Natural killer cell (primary cell): ENCODE results near the gene CRB3. TPM values are rescaled to one million over a fixed set of nuclear protein-coding genes. Genes with fewer than 3 reads are reported as not detected.

Source experiments
- ATAC-seq, 3 donors: fragments of 150-1000 bp in 2 of 3; fragments of 200-7000 bp in 1 of 3; cut with Tn5 transposase; 1 replicate in 1 of 3; 2 replicates in 2 of 3; pipeline ENCODE4 v1.10.0; 2021; ENCODE audit warnings: mild to moderate bottlenecking in 2 of 3, moderate library complexity in 2 of 3
- DNase-seq, 2 donors: peaks; one replicate each; pipeline versions ENCODE4 v3.0.0 to v3.0.0-alpha.2; 2013 to 2021; ENCODE audit warnings: mixed read lengths in 1 of 2
- H3K27ac ChIP-seq: one replicate; pipeline ENCODE4 v1.5.1; 2013; ENCODE audit warnings: mild to moderate bottlenecking, low read length
- H3K27me3 ChIP-seq: one replicate; pipeline ENCODE4 v1.6.1; 2013; ENCODE audit warnings: low read length; ENCODE audit not compliant: control insufficient read depth, insufficient read depth
- H3K36me3 ChIP-seq: one replicate; pipeline ENCODE4 v1.6.1; 2013; ENCODE audit warnings: low read length; ENCODE audit not compliant: control insufficient read depth, insufficient read depth
- H3K4me1 ChIP-seq: one replicate; pipeline ENCODE4 v1.6.1; 2013; ENCODE audit warnings: low read length; ENCODE audit not compliant: control insufficient read depth, insufficient read depth
- H3K4me3 ChIP-seq: one replicate; pipeline ENCODE4 v1.5.1; 2013; ENCODE audit warnings: low read length
- H3K9me3 ChIP-seq: one replicate; pipeline ENCODE4 v1.6.1; 2013; ENCODE audit warnings: low read length; ENCODE audit not compliant: control insufficient read depth, insufficient read depth
- H3K27ac Mint-ChIP-seq, 2 donors: one replicate each; pipeline ENCODE4 v1.8.0; 2022; ENCODE audit warnings: mild to moderate bottlenecking in 2 of 2, mixed read lengths in 2 of 2, moderate library complexity in 1 of 2
- H3K27me3 Mint-ChIP-seq, 2 donors: one replicate each; pipeline ENCODE4 v1.8.0; 2022; ENCODE audit warnings: low read depth in 2 of 2, mixed read lengths in 2 of 2
- H3K36me3 Mint-ChIP-seq: one replicate; pipeline ENCODE4 v1.8.0; 2022; ENCODE audit warnings: mixed read lengths
- H3K4me1 Mint-ChIP-seq, 2 donors: one replicate each; pipeline ENCODE4 v1.8.0; 2022; ENCODE audit warnings: mixed read lengths in 2 of 2
- H3K4me3 Mint-ChIP-seq: one replicate; pipeline ENCODE4 v1.8.0; 2022; ENCODE audit warnings: mild to moderate bottlenecking, moderate library complexity, mixed read lengths
- H3K9me3 Mint-ChIP-seq, 2 donors: one replicate each; pipeline ENCODE4 v1.8.0; 2022; ENCODE audit warnings: mixed read lengths in 2 of 2
- WGBS: methylation state at CpG from one replicate; pipeline ENCODE4 v1.1.7; 2013; ENCODE audit warnings: missing lambda C conversion rate; ENCODE audit not compliant: insufficient coverage; 5-methylcytosine and 5-hydroxymethylcytosine counted together
- intact Hi-C: fragments of 100-400 bp; cut with micrococcal nuclease; formaldehyde crosslinking; loops from one replicate; pipeline ENCODE4 v1.14.2; 2022
- total RNA-seq, 4 donors: library from RNA; stranded (reverse); fragments of 120-200 nt in 1 of 4; gene quantifications; one replicate each; pipeline versions ENCODE4 v1.2.3 to v1.2.4, GENCODE V29; 2013 to 2022
- TF ChIP-seq, protein P1 (sequence below): fragments of 200-600 bp; IDR thresholded peaks from one replicate; pipeline ENCODE4 v1.8.0; 2022; ENCODE audit warnings: antibody characterized with exemption

The CRB3 gene
- total RNA-seq, 3 donors from 2014 or later (not counting 1 experiment from before 2014, with no cell fraction given), result 0.59 to 1.1 TPM; not detected in 1

DNA sequence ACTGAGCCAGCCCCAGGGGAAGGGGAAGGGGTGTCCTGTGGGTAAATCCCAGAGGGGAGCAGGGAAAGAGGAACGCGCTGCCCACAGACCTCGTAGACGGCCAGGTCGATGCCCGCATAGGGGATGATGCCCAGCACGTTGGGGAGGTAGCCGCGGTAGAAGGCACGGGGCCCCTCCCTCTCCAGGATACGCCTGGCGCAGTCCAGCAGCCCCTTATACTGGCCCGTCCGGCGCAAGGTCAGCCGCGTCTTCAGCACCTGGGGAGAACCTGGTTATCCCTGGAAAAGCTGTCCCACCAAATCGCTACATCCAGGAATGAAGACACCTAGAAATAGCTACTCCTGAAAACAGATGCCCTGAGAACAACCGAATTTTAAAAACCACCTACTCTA lies 11.9 kb upstream of the CRB3 start:
- H3K4me3 Mint-ChIP-seq, result no peak overlapping the region
- no peaks in the 10 kb centered on the region for H3K36me3 Mint-ChIP-seq

DNA sequence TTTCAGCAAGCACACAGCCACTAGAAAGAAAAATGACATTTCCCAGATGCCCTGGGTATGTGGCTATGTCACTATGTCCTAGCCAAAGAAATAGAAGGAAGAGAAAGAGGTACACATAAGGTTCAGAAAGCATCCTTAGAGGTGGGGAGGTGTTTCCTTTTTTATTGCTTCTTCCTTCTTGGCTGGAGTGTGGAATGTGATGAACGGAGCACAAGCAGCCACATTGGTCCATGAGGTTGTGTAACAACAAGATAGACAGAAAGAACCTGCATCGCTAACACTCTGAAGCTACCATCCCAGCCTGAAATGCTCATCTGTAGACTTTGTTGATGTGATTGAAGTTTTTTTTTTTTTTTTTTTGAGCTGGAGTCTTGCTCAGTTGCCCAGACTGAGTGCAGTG lies 11.2 kb upstream of the CRB3 start:
- H3K4me1 ChIP-seq, result no peaks in the 10 kb centered on the region

More for the DNA sequence above, 11.9 kb upstream of the CRB3 start:
- Histone ChIP-seq H3K36me3 (no peaks in the 10 kb centered on the region), H3K4me3 (no peak overlapping the region), H3K4me1 (no peaks in the 10 kb centered on the region), H3K9me3 (peaks cover 10% of the 10 kb centered on the region), H3K27ac (no peak overlapping the region), H3K27me3 (no peaks in the 10 kb centered on the region)
- ATAC-seq, result no peak
- intact Hi-C loops, result no loop called here
- 95% methylated on average over 19 of the region's 19 CpGs for WGBS
- no peak overlapping the region for H3K27ac Mint-ChIP-seq
- H3K9me3 Mint-ChIP-seq, result no peaks in the 10 kb centered on the region
- H3K4me1 Mint-ChIP-seq, result no peaks in the 10 kb centered on the region
- TF ChIP-seq, protein P1, sequence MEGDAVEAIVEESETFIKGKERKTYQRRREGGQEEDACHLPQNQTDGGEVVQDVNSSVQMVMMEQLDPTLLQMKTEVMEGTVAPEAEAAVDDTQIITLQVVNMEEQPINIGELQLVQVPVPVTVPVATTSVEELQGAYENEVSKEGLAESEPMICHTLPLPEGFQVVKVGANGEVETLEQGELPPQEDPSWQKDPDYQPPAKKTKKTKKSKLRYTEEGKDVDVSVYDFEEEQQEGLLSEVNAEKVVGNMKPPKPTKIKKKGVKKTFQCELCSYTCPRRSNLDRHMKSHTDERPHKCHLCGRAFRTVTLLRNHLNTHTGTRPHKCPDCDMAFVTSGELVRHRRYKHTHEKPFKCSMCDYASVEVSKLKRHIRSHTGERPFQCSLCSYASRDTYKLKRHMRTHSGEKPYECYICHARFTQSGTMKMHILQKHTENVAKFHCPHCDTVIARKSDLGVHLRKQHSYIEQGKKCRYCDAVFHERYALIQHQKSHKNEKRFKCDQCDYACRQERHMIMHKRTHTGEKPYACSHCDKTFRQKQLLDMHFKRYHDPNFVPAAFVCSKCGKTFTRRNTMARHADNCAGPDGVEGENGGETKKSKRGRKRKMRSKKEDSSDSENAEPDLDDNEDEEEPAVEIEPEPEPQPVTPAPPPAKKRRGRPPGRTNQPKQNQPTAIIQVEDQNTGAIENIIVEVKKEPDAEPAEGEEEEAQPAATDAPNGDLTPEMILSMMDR, result no peak
- H3K27me3 Mint-ChIP-seq, result peaks cover 0 to 2% of the 10 kb centered on the region in 2 donors
- DNase-seq, result no peak

DNA sequence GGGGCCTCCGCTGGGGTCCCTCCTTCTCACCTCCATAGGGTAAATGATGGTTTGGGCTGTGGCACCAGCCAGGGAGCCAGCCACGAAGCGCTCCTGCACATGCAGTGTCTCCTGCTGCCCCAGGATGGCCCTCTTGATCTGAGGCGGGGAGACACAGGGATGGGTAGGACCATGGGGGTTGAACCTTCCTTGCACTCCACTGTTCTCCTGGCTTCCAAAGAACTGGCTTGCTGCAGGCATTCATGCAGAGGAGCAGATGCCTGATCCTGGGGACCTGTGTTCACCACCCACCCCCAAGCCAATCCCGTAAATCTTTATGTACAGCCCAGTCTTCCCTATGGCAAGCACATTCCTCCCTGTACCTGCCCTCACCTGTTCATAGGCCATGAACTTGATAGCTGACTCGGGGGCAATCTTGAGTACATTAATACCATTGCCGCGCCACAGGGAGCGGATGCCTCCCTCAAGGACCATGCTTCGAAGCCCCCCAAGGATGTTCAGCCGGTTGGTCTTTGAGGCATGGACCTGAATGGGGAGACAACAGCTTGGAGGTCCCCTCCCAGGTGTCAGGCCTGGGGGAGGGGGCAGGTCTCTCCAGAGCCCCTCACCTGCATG lies 10.0 kb upstream of the CRB3 start:
- Histone ChIP-seq H3K36me3 (no peaks in the 10 kb centered on the region), H3K27me3 (no peaks in the 10 kb centered on the region), H3K4me1 (peaks cover 7% of the 10 kb centered on the region), H3K4me3 (no peak overlapping the region), H3K27ac (no peak overlapping the region), H3K9me3 (peaks cover 10% of the 10 kb centered on the region)
- H3K4me1 Mint-ChIP-seq, result peaks cover 6% of the 10 kb centered on the region in 2 donors
- ATAC-seq (no peak), DNase-seq (no peak)
- H3K9me3 Mint-ChIP-seq, result no peaks in the 10 kb centered on the region
- H3K36me3 Mint-ChIP-seq, result no peaks in the 10 kb centered on the region
- peaks cover 0 to 5% of the 10 kb centered on the region in 2 donors for H3K27me3 Mint-ChIP-seq
- TF ChIP-seq, protein P1, result no peak
- no peak overlapping the region for H3K4me3 Mint-ChIP-seq
- 96% methylated on average over 11 of the region's 11 CpGs for WGBS
- intact Hi-C loops, result no loop called here
- H3K27ac Mint-ChIP-seq, result no peak overlapping the region

More for the DNA sequence above, 11.2 kb upstream of the CRB3 start:
- H3K4me1 Mint-ChIP-seq, result no peaks in the 10 kb centered on the region
- no peak for DNase-seq
- Histone ChIP-seq H3K9me3 (peaks cover 10% of the 10 kb centered on the region), H3K27me3 (no peaks in the 10 kb centered on the region), H3K27ac (no peak overlapping the region), H3K4me3 (no peak overlapping the region), H3K36me3 (no peaks in the 10 kb centered on the region)
- 100% methylated on average over 2 of the region's 2 CpGs for WGBS
- H3K4me3 Mint-ChIP-seq, result no peak overlapping the region
- intact Hi-C loops, result no loop called here
- H3K27ac Mint-ChIP-seq, result no peak overlapping the region
- peaks cover 0 to 2% of the 10 kb centered on the region in 2 donors for H3K27me3 Mint-ChIP-seq
- TF ChIP-seq, protein P1, result no peak
- ATAC-seq, result no peak
- no peaks in the 10 kb centered on the region for H3K36me3 Mint-ChIP-seq
- H3K9me3 Mint-ChIP-seq, result no peaks in the 10 kb centered on the region

- Histone ChIP-seq H3K4me1 (peaks cover 18% of the 10 kb centered on the region), H3K27me3 (no peaks in the 10 kb centered on the region), H3K9me3 (peaks cover 10% of the 10 kb centered on the region), H3K4me3 (no peak overlapping the region), H3K36me3 (no peaks in the 10 kb centered on the region), H3K27ac (no peak overlapping the region)
- Mint-ChIP-seq H3K27me3 (peaks cover 0 to 3% of the 10 kb centered on the region in 2 donors), H3K4me3 (no peak overlapping the region), H3K36me3 (no peaks in the 10 kb centered on the region), H3K27ac (no peak overlapping the region), H3K4me1 (peaks cover 18 to 19% of the 10 kb centered on the region in 2 donors), H3K9me3 (no peaks in the 10 kb centered on the region)
- ATAC-seq (no peak), DNase-seq (no peak)
- TF ChIP-seq, protein P1, result no peak
- 95% methylated on average over 15 of the region's 15 CpGs for WGBS
- intact Hi-C loops, result no loop called here
Observed at GRCh38 chr19:6455924-6456323, 8.1 kb upstream of the CRB3 start.
